Ishikawa (cell line): ENCODE data around the gene KLK8.
A peak's percentile ranks its signal among the peaks of the same experiment; 100 is the strongest.

Source experiments
- CEBPB ChIP-seq: IDR thresholded peaks from 2 replicates; pipeline ENCODE4 v1.6.1; 2012
- CREB1 ChIP-seq: IDR thresholded peaks from 2 replicates; pipeline ENCODE4 v1.6.1; 2012; ENCODE audit warnings: low read depth
- EGR1 ChIP-seq: IDR thresholded peaks from 2 replicates; pipeline ENCODE4 v1.6.1; 2012
- EP300 ChIP-seq: IDR thresholded peaks from 2 replicates; pipeline ENCODE4 v1.6.1; 2012; ENCODE audit warnings: borderline replicate concordance
- FOXM1 ChIP-seq: IDR thresholded peaks from 2 replicates; pipeline ENCODE4 v1.6.1; 2012; ENCODE audit warnings: low read depth, borderline replicate concordance
- MAX ChIP-seq: IDR thresholded peaks from 2 replicates; pipeline ENCODE4 v1.6.1; 2012
- NFIC ChIP-seq: IDR thresholded peaks from 2 replicates; pipeline ENCODE4 v1.6.1; 2012
- RAD21 ChIP-seq: IDR thresholded peaks from 2 replicates; pipeline ENCODE4 v1.6.1; 2012; ENCODE audit warnings: low read depth
- REST ChIP-seq: IDR thresholded peaks from 2 replicates; pipeline ENCODE4 v1.6.1; 2012; ENCODE audit warnings: low read depth, mild to moderate bottlenecking
- TAF1 ChIP-seq: IDR thresholded peaks from 2 replicates; pipeline ENCODE4 v1.6.1; 2012; ENCODE audit warnings: low read depth, mild to moderate bottlenecking
- TCF12 ChIP-seq: IDR thresholded peaks from 2 replicates; pipeline ENCODE4 v1.6.1; 2012; ENCODE audit warnings: low read depth
- TEAD4 ChIP-seq: IDR thresholded peaks from 2 replicates; pipeline ENCODE4 v1.6.1; 2012
- USF1 ChIP-seq: IDR thresholded peaks from 2 replicates; pipeline ENCODE4 v1.6.1; 2012
- YY1 ChIP-seq: IDR thresholded peaks from 2 replicates; pipeline ENCODE4 v1.6.1; 2012; ENCODE audit warnings: low read depth
- ZBTB7A ChIP-seq: IDR thresholded peaks from 2 replicates; pipeline ENCODE4 v1.6.1; 2012; ENCODE audit warnings: low read depth

Gene KLK8

GRCh38 chr19:51023946-51024345 lies 22.5 kb upstream of the KLK8 start:
- TF ChIP-seq EP300 (no peak), ZBTB7A (no peak), EGR1 (no peak), MAX (no peak), TCF12 (no peak), TAF1 (no peak), NFIC (no peak), RAD21 (no peak)

- TF ChIP-seq TCF12 (no peak), MAX (no peak), RAD21 (no peak), REST (no peak), EGR1 (no peak), YY1 (no peak), EP300 (no peak), NFIC (no peak), ZBTB7A (no peak), CEBPB (no peak), FOXM1 (no peak)
Measured at GRCh38 chr19:51022526-51022925, 21.1 kb upstream of the KLK8 start.

GRCh38 chr19:51020988-51021651 lies 19.7 kb upstream of the KLK8 start:
- TF ChIP-seq FOXM1 = no peak
- no peak for TF ChIP-seq TAF1
- no peak for TF ChIP-seq NFIC
- no peak for TF ChIP-seq CREB1
- peak; percentile 31; the same call in 1 of the 2 replicates for TF ChIP-seq USF1
- no peak for TF ChIP-seq EP300
- TF ChIP-seq TCF12 = no peak
- no peak for TF ChIP-seq YY1
- no peak for TF ChIP-seq ZBTB7A
- no peak for TF ChIP-seq CEBPB
- TF ChIP-seq RAD21 = peak; percentile 43
- no peak for TF ChIP-seq MAX
- no peak for TF ChIP-seq EGR1
- TF ChIP-seq REST = no peak
- TF ChIP-seq TEAD4 = no peak

GRCh38 chr19:51019544-51019925 lies 18.1 kb upstream of the KLK8 start, which contains the start of gene KLK10:
TSS of gene KLK10 (minus strand) at chr19:51019709. CDS start at chr19:51019130, 579 bp downstream.
- no peak for TF ChIP-seq NFIC
- no peak for TF ChIP-seq TAF1
- no peak for TF ChIP-seq EP300
- TF ChIP-seq CEBPB = no peak
- no peak for TF ChIP-seq CREB1
- TF ChIP-seq USF1 = no peak
- no peak for TF ChIP-seq REST
- no peak for TF ChIP-seq TEAD4
- no peak for TF ChIP-seq MAX
- TF ChIP-seq ZBTB7A = no peak
- TF ChIP-seq EGR1 = no peak
- TF ChIP-seq RAD21 = no peak
- TF ChIP-seq TCF12 = no peak
- no peak for TF ChIP-seq FOXM1
- no peak for TF ChIP-seq YY1
